ENCODE data around the gene HYCC1.

GRCh38 chr7:22995011-22995410, 18.9 kb downstream of the HYCC1 start:
- no peak for TF ChIP-seq CTCF (IDR thresholded peaks at IDR 0.05)
- TF ChIP-seq POLR2A (IDR thresholded peaks at IDR 0.05): no peak
